Measurements from ENCODE around the gene GRIN3A. TPM values are rescaled to one million over a fixed set of nuclear protein-coding genes. Genes with fewer than 3 reads are reported as not detected.

Gene GRIN3A
- total RNA-seq, 4 donors from 2014 or later: under 0.01 to 0.06 TPM; not detected in 2

DNA sequence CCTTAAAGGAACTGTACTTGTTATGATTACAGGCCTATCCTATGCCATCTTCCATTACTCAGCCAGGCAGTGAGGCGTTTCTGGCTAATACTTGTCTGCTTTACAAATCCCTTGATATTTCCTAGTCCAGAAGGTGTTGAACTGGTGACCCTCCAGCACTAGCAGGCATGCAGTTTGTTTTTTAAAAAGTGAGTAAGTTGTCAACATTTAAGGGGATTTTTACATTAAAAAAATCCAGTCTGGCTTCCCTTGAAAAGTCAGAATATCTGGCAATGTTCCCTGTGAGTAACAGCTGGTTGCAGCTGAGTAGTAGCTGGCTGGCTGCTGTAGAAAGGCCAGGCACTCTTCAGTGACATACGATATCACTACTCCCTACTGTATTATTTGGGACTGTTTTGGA lies 21.8 kb downstream of the GRIN3A start:
- Histone ChIP-seq H3K9me3 (no peaks in the 10 kb centered on the region), H3K4me1 (peaks cover 0 to 5% (median 0%) of the 10 kb centered on the region in 3 donors), H3K27ac (no peak overlapping the region), H3K4me3 (no peak overlapping the region), H3K27me3 (peaks cover 0 to 23% (median 0%) of the 10 kb centered on the region in 4 donors), H3K36me3 (no peaks in the 10 kb centered on the region)
- no peak for DNase-seq
- intact Hi-C loops (cut with DNase I): no loop called here
- WGBS, 2 donors: 21 to 27% methylated on average over 2 of the region's 2 CpGs
- no peak for TF ChIP-seq POLR2A (IDR thresholded peaks at IDR 0.05)
- TF ChIP-seq, protein P1, sequence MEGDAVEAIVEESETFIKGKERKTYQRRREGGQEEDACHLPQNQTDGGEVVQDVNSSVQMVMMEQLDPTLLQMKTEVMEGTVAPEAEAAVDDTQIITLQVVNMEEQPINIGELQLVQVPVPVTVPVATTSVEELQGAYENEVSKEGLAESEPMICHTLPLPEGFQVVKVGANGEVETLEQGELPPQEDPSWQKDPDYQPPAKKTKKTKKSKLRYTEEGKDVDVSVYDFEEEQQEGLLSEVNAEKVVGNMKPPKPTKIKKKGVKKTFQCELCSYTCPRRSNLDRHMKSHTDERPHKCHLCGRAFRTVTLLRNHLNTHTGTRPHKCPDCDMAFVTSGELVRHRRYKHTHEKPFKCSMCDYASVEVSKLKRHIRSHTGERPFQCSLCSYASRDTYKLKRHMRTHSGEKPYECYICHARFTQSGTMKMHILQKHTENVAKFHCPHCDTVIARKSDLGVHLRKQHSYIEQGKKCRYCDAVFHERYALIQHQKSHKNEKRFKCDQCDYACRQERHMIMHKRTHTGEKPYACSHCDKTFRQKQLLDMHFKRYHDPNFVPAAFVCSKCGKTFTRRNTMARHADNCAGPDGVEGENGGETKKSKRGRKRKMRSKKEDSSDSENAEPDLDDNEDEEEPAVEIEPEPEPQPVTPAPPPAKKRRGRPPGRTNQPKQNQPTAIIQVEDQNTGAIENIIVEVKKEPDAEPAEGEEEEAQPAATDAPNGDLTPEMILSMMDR (IDR thresholded peaks at IDR 0.05): no peak

DNA sequence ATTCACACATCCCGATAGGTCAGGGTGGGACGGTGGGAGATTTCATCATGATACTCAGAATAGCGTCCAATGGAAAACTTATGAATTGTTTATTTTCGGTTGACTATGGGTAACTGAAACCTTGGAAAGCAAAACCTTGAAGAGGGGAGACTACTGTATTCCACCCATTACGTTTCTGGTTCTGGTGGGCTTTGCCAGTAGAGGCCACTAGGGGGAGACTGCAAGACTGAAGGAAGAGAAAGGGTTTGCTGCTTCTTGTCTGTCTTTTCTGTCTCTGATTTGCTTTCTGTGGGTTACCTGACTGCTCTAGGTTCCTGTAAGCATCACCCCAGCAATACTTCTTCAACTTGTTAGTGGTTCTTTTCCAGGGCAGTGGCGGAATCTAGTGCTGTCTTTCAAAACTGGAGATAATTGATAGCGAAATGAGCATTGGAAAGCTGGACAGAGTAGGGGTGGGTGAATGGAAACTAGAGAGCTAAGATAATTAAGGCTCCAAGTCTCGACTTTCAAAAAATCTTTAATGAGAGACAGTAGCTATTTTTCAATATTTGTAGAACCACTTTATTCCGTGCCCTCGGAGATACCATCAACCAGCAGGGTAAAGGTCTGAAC lies 27.0 kb downstream of the GRIN3A start:
- TF ChIP-seq POLR2A (IDR thresholded peaks at IDR 0.05): no peak
- TF ChIP-seq, protein P1 (IDR thresholded peaks at IDR 0.05): peak in 2 of 6 experiments; percentile 20 to 31
- no peak for DNase-seq
- intact Hi-C loops (cut with DNase I): no loop called here
- Histone ChIP-seq H3K4me1 (peaks cover 0 to 1% (median 0%) of the 10 kb centered on the region in 3 donors), H3K36me3 (no peaks in the 10 kb centered on the region), H3K27me3 (peaks cover 0 to 27% (median 0%) of the 10 kb centered on the region in 4 donors), H3K27ac (no peak overlapping the region), H3K9me3 (no peaks in the 10 kb centered on the region), H3K4me3 (no peak overlapping the region)
- WGBS, 2 donors: 59 to 64% methylated on average over 10 of the region's 10 CpGs

DNA sequence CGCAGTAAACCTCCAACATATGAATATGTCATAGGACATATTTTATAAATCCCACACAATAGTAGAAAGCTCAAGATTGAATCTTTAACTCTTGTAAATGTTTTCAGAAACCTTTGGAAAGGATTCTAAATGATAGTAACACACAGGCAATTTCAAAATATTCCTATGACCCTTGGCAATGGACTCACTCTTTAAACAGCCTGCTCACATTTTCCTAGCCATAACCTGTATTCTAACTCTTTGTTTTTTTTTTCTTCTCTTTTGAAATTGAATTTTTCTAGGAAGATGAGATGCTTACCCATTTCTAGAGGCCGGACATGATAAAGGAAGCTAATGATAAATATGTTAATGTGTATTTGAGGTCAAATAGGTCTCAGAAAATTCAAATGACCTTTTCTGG lies 29.6 kb downstream of the GRIN3A start:
- intact Hi-C loops (cut with DNase I): no loop called here
- Histone ChIP-seq H3K27me3 (peaks cover 0 to 41% (median 0%) of the 10 kb centered on the region in 4 donors), H3K4me3 (no peak overlapping the region), H3K9me3 (no peaks in the 10 kb centered on the region), H3K36me3 (no peaks in the 10 kb centered on the region), H3K4me1 (peaks cover 0 to 10% (median 0%) of the 10 kb centered on the region in 3 donors), H3K27ac (no peak overlapping the region)
- WGBS, 2 donors: 83 to 90% methylated on average over 2 of the region's 2 CpGs
- no peak for TF ChIP-seq POLR2A (IDR thresholded peaks at IDR 0.05)
- DNase-seq: no peak

DNA sequence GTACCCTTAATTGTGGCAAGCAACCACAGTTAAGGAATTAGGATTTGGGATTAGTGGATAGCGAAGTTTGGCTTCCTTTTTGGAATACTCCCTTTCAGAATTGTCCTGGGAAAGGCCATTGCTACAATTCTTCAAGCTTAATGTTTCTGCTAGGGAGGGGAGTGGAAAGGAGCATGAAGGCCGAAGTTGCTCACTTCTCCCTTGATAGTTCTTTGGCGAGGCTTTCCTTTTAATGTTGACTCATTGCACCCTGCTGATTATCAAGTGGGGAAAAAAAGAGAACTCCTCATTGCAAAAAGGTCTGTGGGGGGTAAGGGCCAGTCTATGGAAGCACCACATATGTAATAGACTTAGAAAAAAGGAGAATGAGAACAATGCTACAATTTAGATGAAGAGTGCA lies 30.7 kb downstream of the GRIN3A start:
- intact Hi-C loops (cut with DNase I): no loop called here
- peaks cover 0 to 35% (median 0%) of the 10 kb centered on the region in 4 donors for H3K27me3 ChIP-seq
- H3K4me3 ChIP-seq: no peak overlapping the region
- DNase-seq: no peak
- TF ChIP-seq, protein P1 (IDR thresholded peaks at IDR 0.05): no peak
- no peaks in the 10 kb centered on the region for H3K36me3 ChIP-seq
- H3K9me3 ChIP-seq: no peaks in the 10 kb centered on the region
- 32 to 36% methylated on average over 3 of the region's 3 CpGs for WGBS, 2 donors
- H3K27ac ChIP-seq: no peak overlapping the region
- H3K4me1 ChIP-seq: peaks cover 0 to 10% (median 0%) of the 10 kb centered on the region in 3 donors

DNA sequence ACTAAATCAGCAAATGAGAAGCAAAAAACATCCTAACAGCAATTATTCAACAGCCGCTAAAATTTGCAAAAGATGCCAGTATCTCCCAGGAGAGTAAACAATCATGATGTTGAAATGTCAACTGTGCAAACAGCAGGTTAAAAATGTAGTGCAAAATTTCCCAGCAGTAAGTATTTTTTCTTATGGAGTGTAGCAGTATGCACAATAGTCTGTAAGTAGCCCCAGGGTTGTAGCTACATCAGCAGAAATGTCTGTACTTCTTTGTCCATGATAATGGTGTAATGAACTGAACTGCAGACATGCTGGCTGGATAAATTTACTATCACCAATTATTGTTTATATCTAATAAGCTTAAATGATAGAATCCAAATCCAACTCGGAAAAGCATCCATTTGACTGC lies 31.4 kb downstream of the GRIN3A start:
- 56 to 65% methylated on average over 2 of the region's 2 CpGs for WGBS, 2 donors
- intact Hi-C loops (cut with DNase I): no loop called here
- TF ChIP-seq, protein P1 (IDR thresholded peaks at IDR 0.05): no peak
- H3K27me3 ChIP-seq: peaks cover 0 to 30% (median 0%) of the 10 kb centered on the region in 4 donors
- peaks cover 0 to 10% (median 0%) of the 10 kb centered on the region in 3 donors for H3K4me1 ChIP-seq
- H3K27ac ChIP-seq: no peak overlapping the region
- H3K4me3 ChIP-seq: no peak overlapping the region
- no peaks in the 10 kb centered on the region for H3K9me3 ChIP-seq
- DNase-seq: no peak
- H3K36me3 ChIP-seq: no peaks in the 10 kb centered on the region

Measured in esophagus squamous epithelium (tissue), 5 donors.